HepG2 (cell line): ENCODE data around the gene PPP2R2D. TPM values are rescaled to one million over a fixed set of nuclear protein-coding genes. Genes with fewer than 3 reads are reported as not detected.

Experiments used
- ATAC-seq: fragments of 200-7000 bp; cut with Tn5 transposase; 3 replicates; pipeline ENCODE4 v1.9.1; 2020; ENCODE audit warnings: mild to moderate bottlenecking, moderate library complexity
- BruUV-seq: library from RNA; stranded (reverse); fragments of 400-500 nt; replicated peaks from 2 replicates; lab custom pipeline; 2021; lab: Mats Ljungman, UMichigan
- CTCF ChIA-PET: fragments of 300-600 bp; formaldehyde crosslinking; extraction: SDS; loops from one replicate; lab custom pipeline; 2021; ENCODE audit warnings: low total read pairs, inconsistent platforms, low intra/inter-chr PET ratio; lab: Yijun Ruan, JAX
- POLR2A ChIA-PET: fragments of 350-600 bp; sonication (Branson Sonifier 250); formaldehyde crosslinking; loops from one replicate; lab custom pipeline; 2020; ENCODE audit warnings: antibody characterized with exemption, inconsistent platforms; lab: Yijun Ruan, JAX
- DNase-seq: peaks from one replicate; pipeline ENCODE4 v3.0.0-alpha.2; 2015; ENCODE audit warnings: low spot score
- FAIRE-seq: peaks from 3 replicates; lab custom pipeline; 2011; peaks lifted over from hg19 to GRCh38; lab: Jason Lieb, UNC
- H2AFZ ChIP-seq: one replicate; pipeline ENCODE4 v1.6.1; 2011; ENCODE audit warnings: low read length, inconsistent platforms
- H3K27ac ChIP-seq: fragments of 300-600 bp; 3 replicates; pipeline ENCODE4 v1.8.0; 2011; ENCODE audit warnings: mixed run types, mild to moderate bottlenecking, mixed read lengths, low read length, inconsistent platforms; ENCODE audit not compliant: insufficient read depth; ENCODE audit errors: extremely low read length
- H3K27me3 ChIP-seq, 2 experiments: fragments of 200-600 bp in 1 of 2; 2 replicates in 1 of 2; 3 replicates in 1 of 2; pipeline versions ENCODE4 v1.6.0 to v1.8.0; 2011; ENCODE audit warnings: low read length in 2 of 2, mild to moderate bottlenecking in 2 of 2, moderate library complexity in 2 of 2, inconsistent platforms in 1 of 2; ENCODE audit not compliant: insufficient read depth in 2 of 2, control insufficient read depth in 1 of 2
- H3K36me3 ChIP-seq, 2 experiments: fragments of 200-600 bp in 1 of 2; replicated peaks in 1 of 2; 2 replicates in 1 of 2; 3 replicates in 1 of 2; pipeline versions ENCODE4 v1.5.1 to v1.8.0; 2011; ENCODE audit warnings: low read length in 2 of 2, inconsistent platforms in 1 of 2; ENCODE audit not compliant: insufficient read depth in 2 of 2, control insufficient read depth in 1 of 2
- H3K4me1 ChIP-seq: 2 replicates; pipeline ENCODE4 v1.5.1; 2012; ENCODE audit warnings: low read length, inconsistent platforms; ENCODE audit not compliant: insufficient read depth
- H3K4me2 ChIP-seq: 2 replicates; pipeline ENCODE4 v1.6.0; 2011; ENCODE audit warnings: low read depth, low read length, inconsistent platforms
- H3K4me3 ChIP-seq, 3 experiments: fragments of 200-600 bp in 1 of 3; sonication (generic), shearing (Covaris generic) in 1 of 3; replicated peaks in 1 of 3; 2 replicates each; pipeline ENCODE4 v1.5.1; 2011 to 2016; ENCODE audit warnings: low read length in 3 of 3, inconsistent platforms in 2 of 3, low read depth in 2 of 3, mild to moderate bottlenecking in 2 of 3, control low read depth in 1 of 3, mixed read lengths in 1 of 3; ENCODE audit not compliant: insufficient read depth in 1 of 3
- H3K79me2 ChIP-seq: one replicate; pipeline ENCODE4 v1.6.1; 2011; ENCODE audit warnings: low read length, inconsistent platforms; ENCODE audit not compliant: insufficient read depth
- H3K9ac ChIP-seq: 2 replicates; pipeline ENCODE4 v1.6.0; 2011; ENCODE audit warnings: mild to moderate bottlenecking, low read depth, low read length, inconsistent platforms; ENCODE audit not compliant: insufficient read depth
- H3K9me3 ChIP-seq: 2 replicates; pipeline ENCODE4 v1.5.1; 2012; ENCODE audit warnings: mild to moderate bottlenecking, low read length
- H4K20me1 ChIP-seq: 2 replicates; pipeline ENCODE4 v1.6.0; 2011; ENCODE audit warnings: inconsistent platforms, mild to moderate bottlenecking, low read length, moderate library complexity; ENCODE audit not compliant: insufficient read depth
- ARID4A ChIP-seq: sonication (generic); formaldehyde crosslinking; IDR thresholded peaks from 2 replicates; pipeline ENCODE4 v1.5.0; 2020; ENCODE audit warnings: mild to moderate bottlenecking, missing genetic modification reagents, borderline replicate concordance
- BHLHE40 ChIP-seq: IDR thresholded peaks from 2 replicates; pipeline ENCODE4 v1.6.1; 2011; ENCODE audit warnings: low read length, improper control_type of control experiment
- ELF1 ChIP-seq: sonication (generic); formaldehyde crosslinking; IDR thresholded peaks from 2 replicates; pipeline ENCODE4 v1.4.0; 2020; ENCODE audit warnings: missing genetic modification reagents
- KLF15 ChIP-seq: sonication (generic); formaldehyde crosslinking; IDR thresholded peaks from 2 replicates; pipeline ENCODE4 v1.8.1; 2023; ENCODE audit warnings: borderline replicate concordance, mild to moderate bottlenecking, inconsistent platforms, missing genetic modification reagents, mixed read lengths
- MLLT10 ChIP-seq: sonication (generic); formaldehyde crosslinking; IDR thresholded peaks from 2 replicates; pipeline ENCODE4 v1.4.0; 2020; ENCODE audit warnings: missing genetic modification reagents
- MLXIP ChIP-seq: sonication (generic); formaldehyde crosslinking; IDR thresholded peaks from 2 replicates; pipeline ENCODE4 v1.9.0; 2021; ENCODE audit warnings: missing genetic modification reagents, borderline replicate concordance
- NPAS2 ChIP-seq: sonication (generic); formaldehyde crosslinking; IDR thresholded peaks from 2 replicates; pipeline ENCODE4 v1.8.0; 2022; ENCODE audit warnings: mild to moderate bottlenecking, missing genetic modification reagents, borderline replicate concordance
- POLR2A ChIP-seq, 2 experiments: IDR thresholded peaks; 2 replicates each; pipeline ENCODE4 v1.6.1; 2011; ENCODE audit warnings: low read depth in 2 of 2, low read length in 2 of 2, mild to moderate bottlenecking in 1 of 2, moderate library complexity in 1 of 2; ENCODE audit not compliant: insufficient read depth in 1 of 2
- SAP130 ChIP-seq: IDR thresholded peaks from 2 replicates; pipeline ENCODE4 v1.6.1; 2016; ENCODE audit warnings: low read depth
- ZNF75D ChIP-seq: sonication (generic); formaldehyde crosslinking; IDR thresholded peaks from 2 replicates; pipeline ENCODE4 v1.8.1; 2023; ENCODE audit warnings: missing genetic modification reagents, mild to moderate bottlenecking, borderline replicate concordance
- WGBS: methylation state at CpG from one replicate; pipeline ENCODE4 v1.1.6; 2017; ENCODE audit warnings: low lambda C conversion rate; 5-methylcytosine and 5-hydroxymethylcytosine counted together
- in situ Hi-C: cut with HindIII; loops from 2 replicates; pipeline ENCODE4 v1.10.0; 2017; ENCODE audit warnings: low pct_unique_long_range_greater_than_20kb; ENCODE audit not compliant: extremely low pct_ligation_motif_present
- intact Hi-C: fragments of 100-400 bp; cut with micrococcal nuclease; formaldehyde crosslinking; loops from one replicate; pipeline ENCODE4 v1.10.0; 2022; ENCODE audit not compliant: unreplicated experiment
- polyA plus RNA-seq, 8 experiments: library from polyadenylated mRNA; depleted of rRNA in 3 of 8; stranded (reverse) in 7 of 8; unstranded in 1 of 8; fragments of >200 nt; fragmentation: Illumina TruSeq in 4 of 8; extraction: Trizol in 4 of 8; gene quantifications; 2 replicates each; pipeline versions ENCODE4 v1.2.1 to v1.2.3, GENCODE V29; 2011 to 2016; ENCODE audit warnings: low read depth in 4 of 8, missing spikeins in 1 of 8, mixed read lengths in 1 of 8; ENCODE audit not compliant: insufficient read depth in 1 of 8
- total RNA-seq, 5 experiments: library from RNA; depleted of rRNA; stranded (reverse); fragments of >200 nt; fragmentation: Illumina TruSeq; extraction: Trizol; gene quantifications; 2 replicates each; pipeline ENCODE4 v1.2.3, GENCODE V29; 2016; ENCODE audit warnings: low read depth in 1 of 5
- TF ChIP-seq, protein P1 (sequence below): sonication (generic); formaldehyde crosslinking; IDR thresholded peaks from 2 replicates; pipeline ENCODE4 v1.5.0; 2020; ENCODE audit warnings: mild to moderate bottlenecking, missing genetic modification reagents

Gene PPP2R2D
- total and polyA plus RNA-seq, 2 of the 13 experiments (the other 11 are each of a cell fraction or from before 2014, with no cell fraction given): 32.7 to 33.2 TPM

DNA sequence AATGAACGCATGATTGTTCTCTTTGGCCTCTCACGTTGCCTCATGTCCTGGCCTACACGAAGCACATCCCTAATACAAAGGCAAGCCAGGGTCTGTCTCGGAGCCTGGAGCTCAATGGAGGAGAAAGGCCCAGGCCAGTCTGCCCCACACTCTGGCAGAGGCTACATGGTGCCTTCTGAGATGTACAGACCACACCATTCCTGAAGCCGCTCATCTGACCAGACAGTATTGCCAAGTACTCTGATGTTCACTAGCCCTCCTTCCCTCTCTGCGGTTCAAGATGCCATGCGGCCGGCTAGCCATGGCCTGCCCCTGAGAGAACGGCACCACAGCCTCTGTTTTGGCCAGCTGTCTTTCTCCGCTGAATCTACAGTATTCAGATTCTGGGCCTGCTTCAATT is 75.0 kb downstream of the PPP2R2D start (continued):
- peak in 1 of 2 experiments; percentile 11; a peak in 1 of 4 replicates for TF ChIP-seq POLR2A (IDR thresholded peaks at IDR 0.05; ENCODE audit: insufficient read depth in 1 of 2, low read depth in 2 of 2, low read length in 2 of 2)
- TF ChIP-seq ZNF75D (CRISPR knock-in tag): no peak
- TF ChIP-seq MLLT10 (CRISPR knock-in tag): no peak
- TF ChIP-seq, protein P1, sequence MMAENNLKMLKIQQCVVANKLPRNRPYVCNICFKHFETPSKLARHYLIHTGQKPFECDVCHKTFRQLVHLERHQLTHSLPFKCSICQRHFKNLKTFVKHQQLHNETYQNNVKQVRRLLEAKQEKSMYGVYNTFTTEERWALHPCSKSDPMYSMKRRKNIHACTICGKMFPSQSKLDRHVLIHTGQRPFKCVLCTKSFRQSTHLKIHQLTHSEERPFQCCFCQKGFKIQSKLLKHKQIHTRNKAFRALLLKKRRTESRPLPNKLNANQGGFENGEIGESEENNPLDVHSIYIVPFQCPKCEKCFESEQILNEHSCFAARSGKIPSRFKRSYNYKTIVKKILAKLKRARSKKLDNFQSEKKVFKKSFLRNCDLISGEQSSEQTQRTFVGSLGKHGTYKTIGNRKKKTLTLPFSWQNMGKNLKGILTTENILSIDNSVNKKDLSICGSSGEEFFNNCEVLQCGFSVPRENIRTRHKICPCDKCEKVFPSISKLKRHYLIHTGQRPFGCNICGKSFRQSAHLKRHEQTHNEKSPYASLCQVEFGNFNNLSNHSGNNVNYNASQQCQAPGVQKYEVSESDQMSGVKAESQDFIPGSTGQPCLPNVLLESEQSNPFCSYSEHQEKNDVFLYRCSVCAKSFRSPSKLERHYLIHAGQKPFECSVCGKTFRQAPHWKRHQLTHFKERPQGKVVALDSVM: no peak

GRCh38 chr10:131977323-131978096 is 76.7 kb downstream of the PPP2R2D start:
- peaks cover 66% of the 10 kb centered on the region for H3K4me1 ChIP-seq
- peak; percentile 9; the same call in 1 of the 3 replicates for ATAC-seq
- peak overlapping the region; percentile 91 for H3K9ac ChIP-seq
- H2AFZ ChIP-seq: no peak overlapping the region
- in situ Hi-C loops (loop anchor here (5.0 kb wide), 1 partner anchor 45 kb away; no protein-coding TSS in a partner anchor), intact Hi-C loops (loop anchor here (2.0 to 5.0 kb wide), 2 partner anchors 45 to 75 kb away; partner anchors contain the start of gene PPP2R2D)
- peak; percentile 39 for FAIRE-seq
- peak overlapping the region; percentile 91 for H3K4me2 ChIP-seq
- H3K27me3 ChIP-seq: no peaks in the 10 kb centered on the region; a peak in 1 of 5 replicates
- no peaks in the 10 kb centered on the region for H3K9me3 ChIP-seq
- no TSS peak for BruUV-seq
- peaks cover 17 to 46% of the 10 kb centered on the region in 2 experiments for H3K36me3 ChIP-seq
- H3K27ac ChIP-seq: no peak overlapping the region
- H3K79me2 ChIP-seq: peaks cover 91% of the 10 kb centered on the region
- H4K20me1 ChIP-seq: peaks cover 84% of the 10 kb centered on the region
- POLR2A ChIA-PET: interaction anchor here (1.2 kb wide), 1 partner anchor 20 kb away, joined by 3 read pairs; no protein-coding TSS in a partner anchor
- peak; percentile 36 for DNase-seq
- CTCF ChIA-PET: no interaction called here
- H3K4me3 ChIP-seq: peak overlapping the region; percentile 88 to 98 (median 91)
- WGBS: 30% methylated on average over 11 of the region's 13 CpGs
- TF ChIP-seq KLF15 (CRISPR knock-in tag) (no peak), NPAS2 (no peak), ARID4A (CRISPR knock-in tag) (peak; percentile 29; the same call in 1 of the 2 replicates), ELF1 (peak; percentile 61), MLXIP (CRISPR knock-in tag) (no peak), BHLHE40 (peak; percentile 61), SAP130 (CRISPR knock-in tag) (peak; percentile 32; the same call in 1 of the 2 replicates)
